Keratinocyte (primary cell): ENCODE results near the gene FNDC10. TPM values are rescaled to one million over a fixed set of nuclear protein-coding genes. Genes with fewer than 3 reads are reported as not detected.

Experiments
- DNase-seq: peaks from one replicate; pipeline ENCODE4 v3.0.0-alpha.2; 2011; ENCODE audit warnings: low read depth, missing footprints, low spot score
- FAIRE-seq: peaks from 2 replicates; lab custom pipeline; 2011; peaks lifted over from hg19 to GRCh38; lab: Jason Lieb, UNC
- H2AFZ ChIP-seq: 2 replicates; pipeline ENCODE4 v1.6.0; 2012; ENCODE audit warnings: low read length, control low read depth, inconsistent platforms; ENCODE audit not compliant: control insufficient read depth
- H3K27ac ChIP-seq: 2 replicates; pipeline ENCODE4 v1.5.1; 2011; ENCODE audit warnings: low read length; ENCODE audit not compliant: control insufficient read depth, insufficient read depth
- H3K27me3 ChIP-seq: 3 replicates; pipeline ENCODE4 v1.6.0; 2011; ENCODE audit warnings: low read length; ENCODE audit not compliant: control insufficient read depth, insufficient read depth; ENCODE audit errors: extremely low read depth
- H3K36me3 ChIP-seq, 2 experiments: 2 replicates in 1 of 2; 3 replicates in 1 of 2; pipeline ENCODE4 v1.5.1; 2011; ENCODE audit warnings: low read length in 2 of 2, mild to moderate bottlenecking in 1 of 2; ENCODE audit not compliant: control insufficient read depth in 2 of 2, insufficient read depth in 2 of 2; ENCODE audit errors: extremely low read depth in 1 of 2
- H3K4me1 ChIP-seq: 3 replicates; pipeline ENCODE4 v1.5.1; 2011; ENCODE audit warnings: low read length; ENCODE audit not compliant: control insufficient read depth, insufficient read depth; ENCODE audit errors: extremely low read depth
- H3K4me2 ChIP-seq: 3 replicates; pipeline ENCODE4 v1.6.0; 2011; ENCODE audit warnings: low read depth, low read length; ENCODE audit not compliant: control insufficient read depth, insufficient read depth; ENCODE audit errors: extremely low read depth
- H3K4me3 ChIP-seq, 3 experiments: fragments of 200-600 bp in 1 of 3; sonication (generic) in 1 of 3; 2 replicates in 2 of 3; 3 replicates in 1 of 3; pipeline ENCODE4 v1.5.1; 2011 to 2016; ENCODE audit warnings: low read length in 3 of 3, mild to moderate bottlenecking in 3 of 3, control low read depth in 2 of 3, inconsistent platforms in 1 of 3, low read depth in 1 of 3, mixed read lengths in 1 of 3, mixed run types in 1 of 3, moderate library complexity in 1 of 3; ENCODE audit not compliant: control insufficient read depth in 2 of 3, insufficient read depth in 2 of 3; ENCODE audit errors: extremely low read depth in 1 of 3
- H3K79me2 ChIP-seq: 2 replicates; pipeline ENCODE4 v1.6.0; 2012; ENCODE audit warnings: low read length; ENCODE audit not compliant: control insufficient read depth, insufficient read depth
- H3K9ac ChIP-seq: 3 replicates; pipeline ENCODE4 v1.6.0; 2011; ENCODE audit warnings: low read length; ENCODE audit not compliant: control insufficient read depth, insufficient read depth; ENCODE audit errors: extremely low read depth
- H3K9me1 ChIP-seq: 3 replicates; pipeline ENCODE4 v1.6.0; 2011; ENCODE audit warnings: low read length; ENCODE audit not compliant: control insufficient read depth, insufficient read depth; ENCODE audit errors: extremely low read depth
- H3K9me3 ChIP-seq: 2 replicates; pipeline ENCODE4 v1.5.1; 2012; ENCODE audit warnings: low read depth, low read length; ENCODE audit not compliant: control insufficient read depth
- H4K20me1 ChIP-seq: 3 replicates; pipeline ENCODE4 v1.6.0; 2011; ENCODE audit warnings: low read length; ENCODE audit not compliant: control insufficient read depth, insufficient read depth; ENCODE audit errors: extremely low read depth
- CTCF ChIP-seq, 3 experiments: IDR thresholded peaks in 1 of 3; conservative IDR thresholded peaks in 1 of 3; optimal IDR thresholded peaks in 1 of 3; 2 replicates in 2 of 3; 3 replicates in 1 of 3; pipeline versions ENCODE3 to v1.5.1; 2011; ENCODE audit warnings: low read length in 3 of 3, mild to moderate bottlenecking in 3 of 3, moderate library complexity in 2 of 3, control low read depth in 1 of 3, inconsistent platforms in 1 of 3; ENCODE audit not compliant: insufficient read depth in 2 of 3; ENCODE audit errors: extremely low read depth in 1 of 3
- EZH2 ChIP-seq: IDR thresholded peaks from one replicate; pipeline ENCODE4 v1.6.1; 2012; ENCODE audit warnings: inconsistent platforms, mild to moderate bottlenecking, low read length, moderate library complexity
- dilution Hi-C: fragments of 300-500 bp; cut with MboI; formaldehyde crosslinking; loops from one replicate; pipeline ENCODE4 v1.7.0; 2020; ENCODE audit warnings: low sequenced_read_pairs; ENCODE audit not compliant: extremely low pct_ligation_motif_present
- polyA plus RNA-seq, 5 experiments: library from polyadenylated mRNA; depleted of rRNA in 3 of 5; stranded (reverse) in 3 of 5; stranded (forward) in 1 of 5; unstranded in 1 of 5; fragments of >200 nt; gene quantifications; 1 replicate in 1 of 5; 2 replicates in 3 of 5; 3 replicates in 1 of 5; pipeline versions ENCODE4 v1.2.1 to v1.2.3, GENCODE V29; 2011 to 2012; ENCODE audit warnings: missing spikeins in 2 of 5, low read depth in 1 of 5, low replicate concordance in 1 of 5

The FNDC10 gene
- polyA plus RNA-seq, 1 donor (not counting 4 experiments of a cell fraction or from before 2014, with no cell fraction given), result 1.2 TPM

- no peak for FAIRE-seq
- DNase-seq, result no peak
- Histone ChIP-seq H3K4me2 (no peak overlapping the region), H3K79me2 (no peaks in the 10 kb centered on the region), H3K27me3 (peaks cover 2% of the 10 kb centered on the region), H4K20me1 (no peaks in the 10 kb centered on the region), H3K36me3 (no peaks in the 10 kb centered on the region), H3K4me1 (peaks cover 8% of the 10 kb centered on the region), H3K9me1 (no peaks in the 10 kb centered on the region), H3K27ac (no peak overlapping the region), H3K4me3 (no peak overlapping the region), H2AFZ (no peak overlapping the region), H3K9me3 (no peaks in the 10 kb centered on the region), H3K9ac (no peak overlapping the region)
- dilution Hi-C loops, result no loop called here
- TF ChIP-seq CTCF (optimal IDR thresholded peaks at IDR 0.05 in 1 of 3, IDR thresholded peaks at IDR 0.05 in 1 of 3, conservative IDR thresholded peaks at IDR 0.05 in 1 of 3; ENCODE audit: extremely low read depth in 1 of 3, insufficient read depth in 2 of 3, low read length in 3 of 3) (no peak), EZH2 (no peak)
Observed at GRCh38 chr1:1591452-1591851, 8.5 kb downstream of the FNDC10 start.

GRCh38 chr1:1583347-1584010 lies 16.5 kb downstream of the FNDC10 start:
- FAIRE-seq (no peak), DNase-seq (no peak)
- dilution Hi-C loops, result no loop called here
- Histone ChIP-seq H3K4me2 (no peak overlapping the region), H3K27me3 (peaks cover 6% of the 10 kb centered on the region), H4K20me1 (no peaks in the 10 kb centered on the region), H3K9me1 (no peaks in the 10 kb centered on the region), H3K4me1 (no peaks in the 10 kb centered on the region), H3K9me3 (no peaks in the 10 kb centered on the region), H3K36me3 (no peaks in the 10 kb centered on the region), H3K79me2 (no peaks in the 10 kb centered on the region), H3K27ac (no peak overlapping the region), H2AFZ (no peak overlapping the region), H3K9ac (no peak overlapping the region), H3K4me3 (no peak overlapping the region)
- TF ChIP-seq CTCF (optimal IDR thresholded peaks at IDR 0.05 in 1 of 3, IDR thresholded peaks at IDR 0.05 in 1 of 3, conservative IDR thresholded peaks at IDR 0.05 in 1 of 3; ENCODE audit: extremely low read depth in 1 of 3, insufficient read depth in 2 of 3, low read length in 3 of 3), result no peak
- no peak for TF ChIP-seq EZH2
